Activated naive CD4-positive, alpha-beta T cell treated with anti-CD3 and anti-CD28 coated beads, Interleukin-2, amount 50 U/mL, for 72 hours (primary cell): Measurements from ENCODE around the gene AP2A1. TPM values are rescaled to one million over a fixed set of nuclear protein-coding genes. Genes with fewer than 3 reads are reported as not detected.

Experiments used
- ATAC-seq, 2 donors: fragments of 150-1000 bp; cut with Tn5 transposase; 2 replicates each; pipeline ENCODE4 v1.10.0; 2021; ENCODE audit warnings: mild to moderate bottlenecking in 2 of 2, moderate library complexity in 2 of 2
- DNase-seq, 2 donors: peaks; one replicate each; pipeline ENCODE4 v3.0.0; 2021 to 2022; ENCODE audit warnings: low spot score in 2 of 2
- H3K27ac Mint-ChIP-seq, 2 donors: one replicate each; pipeline ENCODE4 v1.8.0; 2022; ENCODE audit warnings: mild to moderate bottlenecking in 2 of 2, mixed read lengths in 2 of 2
- H3K36me3 Mint-ChIP-seq, 2 donors: one replicate each; pipeline ENCODE4 v1.8.0; 2022; ENCODE audit warnings: mixed read lengths in 2 of 2
- H3K9me3 Mint-ChIP-seq, 2 donors: one replicate each; pipeline ENCODE4 v1.8.0; 2022; ENCODE audit warnings: mixed read lengths in 2 of 2
- total RNA-seq, 2 donors: library from RNA; stranded (reverse); gene quantifications; one replicate each; pipeline ENCODE4 v1.2.3, GENCODE V29; 2022

Gene AP2A1
- total RNA-seq, 2 donors from 2014 or later = 79.0 to 137 TPM

DNA sequence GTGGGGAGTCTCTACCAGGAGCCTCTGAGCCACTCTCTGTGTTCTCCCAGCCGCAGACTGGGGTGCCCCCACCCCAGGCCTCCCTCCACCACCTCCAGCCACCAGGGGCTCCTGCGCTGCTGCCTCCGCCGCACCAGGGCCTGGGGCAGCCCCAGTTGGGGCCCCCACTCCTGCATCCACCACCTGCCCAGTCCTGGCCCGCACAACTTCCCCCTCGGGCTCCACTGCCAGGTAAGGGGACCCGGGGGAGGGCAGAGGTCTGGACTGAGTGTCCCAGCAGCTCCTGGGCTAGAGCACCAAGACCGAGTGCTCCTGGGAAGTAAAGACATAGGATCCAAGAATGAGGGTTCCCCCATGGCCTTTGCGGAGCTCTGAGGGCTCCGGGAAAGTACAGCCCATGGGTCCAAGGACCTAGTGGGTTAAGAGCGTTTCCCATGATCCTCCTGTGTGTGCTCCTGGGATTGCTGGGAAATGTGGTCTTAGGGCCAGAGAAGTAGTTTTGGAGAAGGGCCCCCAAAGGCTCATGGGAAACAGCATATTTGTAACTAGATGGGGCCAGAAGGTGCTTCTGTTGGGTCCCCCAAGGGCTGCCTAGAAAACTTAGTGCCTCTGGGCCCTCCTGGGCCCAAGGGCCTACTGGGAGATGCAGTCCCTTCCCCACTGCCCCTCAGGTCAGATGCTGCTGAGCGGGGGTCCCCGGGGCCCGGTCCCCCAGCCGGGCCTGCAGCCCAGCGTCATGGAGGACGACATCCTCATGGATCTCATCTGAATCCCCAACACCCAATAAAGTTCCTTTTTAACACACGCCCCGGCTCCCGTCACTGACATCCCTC, 69.6 kb downstream of the AP2A1 start:
- ATAC-seq (no peak), DNase-seq (no peak)
- Mint-ChIP-seq H3K9me3 (no peaks in the 10 kb centered on the region), H3K36me3 (peaks cover 4 to 12% of the 10 kb centered on the region in 2 donors), H3K27ac (peak overlapping the region in 1 of 2 donors; percentile 39)

DNA sequence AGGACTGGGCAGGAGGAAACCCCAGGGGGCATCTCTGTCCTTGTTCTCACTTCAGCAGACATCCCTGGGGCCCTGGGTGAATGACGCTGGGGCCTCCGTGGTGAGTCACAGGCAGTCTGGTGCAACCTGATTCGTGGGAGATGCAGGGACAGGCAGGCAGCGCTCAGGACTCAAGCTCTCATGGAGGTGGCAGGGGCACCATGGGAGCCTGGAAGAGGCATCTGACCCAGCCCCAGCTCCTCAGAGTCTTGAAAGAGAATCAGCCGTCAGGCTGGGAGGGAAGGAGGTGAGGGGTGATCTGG, 70.2 kb downstream of the AP2A1 start:
- Mint-ChIP-seq H3K27ac (peak overlapping the region; percentile 39 to 50), H3K9me3 (no peaks in the 10 kb centered on the region)

DNA sequence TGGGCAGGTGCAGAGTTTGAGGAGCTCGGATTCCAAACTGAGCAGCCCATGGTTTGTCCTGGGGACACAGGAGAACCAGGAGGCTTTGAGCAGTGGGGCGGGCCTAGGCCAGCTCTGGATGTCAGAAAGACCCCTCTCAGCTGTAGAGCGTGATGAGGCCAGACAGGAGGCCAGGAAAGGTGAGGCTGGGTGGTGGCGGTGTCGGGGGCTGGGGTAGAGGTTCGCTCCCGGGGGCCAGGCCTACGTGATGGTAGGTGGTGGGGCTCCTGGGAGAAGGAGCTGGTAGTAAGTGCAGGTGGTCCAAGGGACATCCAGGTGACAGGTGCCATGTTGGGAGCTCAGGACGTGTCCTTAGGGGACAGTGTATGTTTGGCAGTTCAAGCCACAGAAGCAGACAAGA, 70.6 kb downstream of the AP2A1 start:
- ATAC-seq (no peak), DNase-seq (no peak)
- Mint-ChIP-seq H3K27ac (peak overlapping the region in 1 of 2 donors; percentile 50), H3K9me3 (no peaks in the 10 kb centered on the region), H3K36me3 (peaks cover 2 to 12% of the 10 kb centered on the region in 2 donors)

More for the DNA sequence above, 70.2 kb downstream of the AP2A1 start:
- peaks cover 4 to 12% of the 10 kb centered on the region in 2 donors for H3K36me3 Mint-ChIP-seq
- ATAC-seq = no peak
- no peak for DNase-seq

DNA sequence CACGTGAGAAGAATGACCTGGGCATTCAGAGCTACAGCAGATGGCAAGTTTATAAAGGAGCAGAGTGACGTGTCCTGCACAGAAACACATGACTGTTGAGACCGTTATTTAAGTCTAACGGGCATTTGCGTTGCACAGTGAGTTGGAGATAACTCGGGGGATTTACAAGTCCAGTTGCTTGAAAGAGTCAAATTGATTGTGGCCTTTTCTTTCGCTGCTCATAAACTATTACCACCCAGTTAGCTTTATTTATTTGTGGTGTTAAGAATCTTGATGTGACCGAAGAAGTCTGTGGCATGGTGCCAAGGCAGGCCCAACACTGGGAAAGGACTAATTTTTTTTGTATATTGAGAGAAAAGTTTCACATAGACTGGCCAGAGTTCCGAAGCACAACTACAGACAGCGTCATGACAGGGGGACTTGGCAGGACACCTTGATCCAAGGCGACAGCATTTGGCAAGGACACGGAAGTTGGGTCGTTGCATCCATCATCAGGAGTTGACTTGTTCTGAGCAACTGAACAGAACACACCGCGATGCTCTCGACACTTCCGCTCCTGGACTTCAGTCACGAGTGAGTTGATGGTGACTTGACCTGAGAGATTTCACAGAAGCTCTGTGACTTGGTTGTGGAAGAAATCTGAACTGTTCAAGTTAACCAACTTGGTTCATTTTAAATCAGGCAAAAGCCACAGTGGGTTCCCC, 72.2 kb downstream of the AP2A1 start:
- Mint-ChIP-seq H3K27ac (no peak overlapping the region), H3K36me3 (peaks cover 0 to 12% of the 10 kb centered on the region in 2 donors)
- ATAC-seq = no peak

DNA sequence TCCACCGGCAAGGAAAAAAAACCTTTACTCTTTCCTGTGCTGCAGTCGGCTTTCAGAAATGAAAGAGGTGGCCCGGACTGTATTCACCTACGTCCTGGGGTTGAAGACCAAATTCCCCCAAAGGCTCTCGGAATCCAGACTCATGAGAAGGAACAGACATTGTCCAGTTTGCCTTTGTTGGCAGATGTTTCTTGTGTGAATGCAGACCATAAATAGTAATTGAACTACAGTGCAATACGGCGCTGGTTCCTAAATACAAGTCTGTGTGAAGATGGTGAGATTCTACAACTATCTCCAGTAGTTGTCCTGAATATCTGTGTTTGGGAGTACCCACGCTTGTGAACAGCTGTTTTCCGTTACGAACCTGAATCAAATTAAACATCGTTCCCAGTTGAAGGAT, 72.9 kb downstream of the AP2A1 start:
- Mint-ChIP-seq H3K9me3 (no peaks in the 10 kb centered on the region), H3K27ac (no peak overlapping the region), H3K36me3 (peaks cover 0 to 12% of the 10 kb centered on the region in 2 donors)
- ATAC-seq = no peak
- DNase-seq = no peak

More for the DNA sequence above, 72.2 kb downstream of the AP2A1 start:
- no peak for DNase-seq
- no peaks in the 10 kb centered on the region for H3K9me3 Mint-ChIP-seq

DNA sequence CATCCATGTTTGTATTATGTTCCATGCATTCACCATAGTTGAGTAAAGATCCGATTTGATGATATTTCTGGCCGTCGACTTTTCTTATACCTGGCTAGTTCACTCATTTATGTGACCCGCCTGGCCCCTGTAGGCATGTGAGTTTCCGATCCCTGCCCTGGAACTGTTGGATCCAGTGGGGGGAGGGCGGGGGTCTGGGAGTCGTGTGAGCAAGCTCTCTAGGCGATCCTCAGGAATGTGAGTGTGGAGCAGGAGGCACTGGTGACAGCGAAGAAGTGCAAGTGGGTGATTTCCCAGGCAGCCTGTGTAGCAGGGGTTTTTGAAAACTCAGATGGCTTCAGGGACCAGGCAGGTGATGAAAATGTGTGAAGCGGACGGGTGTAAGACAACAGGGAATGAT, 73.5 kb downstream of the AP2A1 start:
- ATAC-seq (no peak), DNase-seq (no peak)
- Mint-ChIP-seq H3K27ac (peak overlapping the region in 1 of 2 donors; percentile 25), H3K36me3 (peaks cover 0 to 12% of the 10 kb centered on the region in 2 donors), H3K9me3 (no peaks in the 10 kb centered on the region)

DNA sequence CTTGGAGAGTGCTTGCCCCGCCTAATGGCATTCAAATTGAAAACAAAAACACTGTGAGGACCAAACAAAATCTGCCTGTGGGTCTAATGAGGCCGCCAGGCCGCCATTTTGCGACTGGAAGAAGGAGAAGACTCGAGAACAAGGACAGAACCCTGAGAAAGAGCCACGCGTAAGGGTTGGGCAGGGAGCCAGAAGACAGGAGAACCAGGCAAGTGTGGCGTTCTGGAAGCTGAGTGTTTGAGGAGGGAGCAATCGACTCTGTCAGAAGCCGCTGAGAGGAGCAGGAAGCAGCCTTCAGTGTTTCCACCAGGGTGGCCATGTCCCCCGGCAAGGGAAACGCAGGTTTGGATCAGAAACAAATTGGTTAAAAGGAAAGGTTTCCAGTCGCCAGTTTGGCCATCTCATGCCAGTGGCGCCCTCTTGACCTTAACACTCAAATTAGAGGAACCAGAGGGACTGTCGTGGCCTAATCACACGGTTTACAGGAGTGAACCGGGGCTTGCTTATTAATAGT, 74.0 kb downstream of the AP2A1 start:
- no peaks in the 10 kb centered on the region for H3K9me3 Mint-ChIP-seq
- DNase-seq (no peak), ATAC-seq (no peak)
- peak overlapping the region in 1 of 2 donors; percentile 25 for H3K27ac Mint-ChIP-seq
- peaks cover 0 to 12% of the 10 kb centered on the region in 2 donors for H3K36me3 Mint-ChIP-seq

DNA sequence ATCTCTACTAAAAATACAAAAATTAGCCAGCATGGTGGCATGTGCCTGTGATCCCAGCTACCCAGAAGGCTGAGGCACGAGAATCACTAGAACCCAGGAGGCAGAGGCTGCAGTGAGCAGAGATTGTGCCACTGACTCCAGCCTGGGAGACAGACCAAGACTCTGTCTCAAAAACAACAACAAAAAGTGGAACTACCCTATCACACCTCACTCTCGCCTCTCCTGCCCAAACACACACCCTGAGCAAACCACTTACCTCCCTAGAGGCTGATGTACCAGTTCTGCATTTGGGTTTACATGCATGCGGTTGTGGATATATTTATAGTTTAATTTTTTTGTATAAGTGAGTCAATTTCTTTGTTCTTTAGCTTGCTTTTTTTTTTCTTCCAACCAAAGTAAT, 76.5 kb downstream of the AP2A1 start:
- no peaks in the 10 kb centered on the region for H3K9me3 Mint-ChIP-seq
- DNase-seq (no peak), ATAC-seq (no peak)
- no peak overlapping the region for H3K27ac Mint-ChIP-seq
- peaks cover 0 to 6% of the 10 kb centered on the region in 2 donors for H3K36me3 Mint-ChIP-seq

DNA sequence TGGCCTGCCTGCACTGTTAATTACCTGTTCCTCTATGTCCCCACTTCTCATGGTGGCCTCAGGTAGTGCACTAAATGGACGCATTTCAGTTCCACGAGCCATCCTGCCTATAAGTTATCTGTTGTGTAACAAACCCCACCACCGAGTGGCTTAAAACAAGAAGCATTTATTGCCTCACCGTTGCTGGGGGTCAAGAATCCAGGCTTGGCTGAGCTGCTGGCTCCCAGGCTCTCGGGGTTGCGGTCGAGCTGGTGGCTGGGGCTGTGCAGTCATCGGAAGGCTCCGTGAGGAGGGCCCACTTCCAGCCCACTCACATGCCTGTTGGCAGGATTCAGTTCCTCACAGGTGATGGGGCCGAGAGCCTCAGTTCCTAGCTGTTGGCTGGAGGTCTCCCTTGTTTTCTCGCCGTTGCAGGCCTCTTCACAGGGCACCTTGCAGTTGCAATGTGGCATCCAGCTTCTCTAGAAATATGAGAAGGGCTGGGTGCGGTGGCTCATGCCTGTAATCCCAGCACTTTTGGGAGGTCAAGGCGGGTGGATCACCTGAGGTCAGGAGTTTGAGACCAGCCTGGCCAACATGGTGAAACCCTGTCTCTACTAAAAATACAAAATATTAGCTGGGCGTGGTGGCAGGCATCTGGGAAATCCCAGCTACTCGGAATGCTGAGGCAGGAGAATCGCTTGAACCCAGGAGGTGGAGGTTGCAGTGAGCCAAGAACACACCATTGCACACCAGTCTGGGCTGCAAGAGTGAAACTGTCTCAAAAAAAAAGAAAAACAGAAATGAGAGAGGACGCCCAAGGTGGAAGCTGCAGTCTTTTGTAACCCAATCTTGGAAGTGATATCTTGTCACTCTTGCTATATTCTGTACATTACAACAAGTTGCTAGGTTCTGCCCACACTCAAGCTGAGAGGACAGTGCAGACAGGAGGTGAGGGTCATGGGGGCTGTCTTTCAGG, 77.6 kb downstream of the AP2A1 start:
- ATAC-seq (no peak), DNase-seq (no peak)
- Mint-ChIP-seq H3K9me3 (peaks cover 0 to 7% of the 10 kb centered on the region in 2 donors), H3K36me3 (peaks cover 0 to 15% of the 10 kb centered on the region in 2 donors), H3K27ac (no peak overlapping the region)

DNA sequence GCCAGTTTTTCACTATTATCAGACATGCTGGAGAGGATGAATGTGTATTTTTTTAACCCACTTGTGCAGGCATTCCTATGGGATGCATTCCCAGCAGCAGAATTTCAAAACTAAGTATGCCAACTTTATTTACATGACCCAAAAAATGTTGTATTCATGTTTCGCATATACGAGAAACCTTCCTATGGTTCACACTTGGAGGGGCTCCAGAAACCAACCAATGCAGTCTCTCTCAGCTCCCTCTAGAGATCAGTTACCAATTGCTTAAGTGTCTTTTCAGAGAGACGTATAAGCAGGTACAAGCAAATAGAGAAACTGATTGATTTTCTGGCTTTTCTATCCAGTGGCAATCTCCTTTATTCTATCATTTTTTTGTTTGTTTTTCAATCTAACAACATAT, 78.6 kb downstream of the AP2A1 start:
- peak overlapping the region in 1 of 2 donors; percentile 65 for H3K27ac Mint-ChIP-seq
- ATAC-seq (no peak), DNase-seq (no peak)
- peaks cover 5 to 19% of the 10 kb centered on the region in 2 donors for H3K36me3 Mint-ChIP-seq
- peaks cover 6 to 12% of the 10 kb centered on the region in 2 donors for H3K9me3 Mint-ChIP-seq

DNA sequence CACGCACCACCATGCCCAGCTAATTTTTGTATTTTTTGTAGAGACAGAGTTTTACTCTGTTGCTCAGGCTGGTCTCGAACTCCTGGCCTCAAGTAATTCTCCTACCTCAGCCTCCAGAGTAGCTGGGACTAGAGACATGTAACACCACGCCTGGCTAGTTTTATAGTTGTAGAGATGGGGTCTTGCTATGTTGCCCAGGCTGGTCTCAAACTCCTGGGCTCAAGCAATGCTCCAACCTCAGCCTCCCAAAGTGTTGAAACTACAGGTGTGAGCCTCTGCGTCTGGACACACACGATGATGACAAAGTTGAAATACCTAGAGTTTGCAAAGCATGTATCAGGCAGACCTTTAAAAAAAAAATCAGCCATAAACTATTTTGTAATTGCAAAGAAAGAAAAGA, 79.6 kb downstream of the AP2A1 start:
- peaks cover 6 to 12% of the 10 kb centered on the region in 2 donors for H3K9me3 Mint-ChIP-seq

DNA sequence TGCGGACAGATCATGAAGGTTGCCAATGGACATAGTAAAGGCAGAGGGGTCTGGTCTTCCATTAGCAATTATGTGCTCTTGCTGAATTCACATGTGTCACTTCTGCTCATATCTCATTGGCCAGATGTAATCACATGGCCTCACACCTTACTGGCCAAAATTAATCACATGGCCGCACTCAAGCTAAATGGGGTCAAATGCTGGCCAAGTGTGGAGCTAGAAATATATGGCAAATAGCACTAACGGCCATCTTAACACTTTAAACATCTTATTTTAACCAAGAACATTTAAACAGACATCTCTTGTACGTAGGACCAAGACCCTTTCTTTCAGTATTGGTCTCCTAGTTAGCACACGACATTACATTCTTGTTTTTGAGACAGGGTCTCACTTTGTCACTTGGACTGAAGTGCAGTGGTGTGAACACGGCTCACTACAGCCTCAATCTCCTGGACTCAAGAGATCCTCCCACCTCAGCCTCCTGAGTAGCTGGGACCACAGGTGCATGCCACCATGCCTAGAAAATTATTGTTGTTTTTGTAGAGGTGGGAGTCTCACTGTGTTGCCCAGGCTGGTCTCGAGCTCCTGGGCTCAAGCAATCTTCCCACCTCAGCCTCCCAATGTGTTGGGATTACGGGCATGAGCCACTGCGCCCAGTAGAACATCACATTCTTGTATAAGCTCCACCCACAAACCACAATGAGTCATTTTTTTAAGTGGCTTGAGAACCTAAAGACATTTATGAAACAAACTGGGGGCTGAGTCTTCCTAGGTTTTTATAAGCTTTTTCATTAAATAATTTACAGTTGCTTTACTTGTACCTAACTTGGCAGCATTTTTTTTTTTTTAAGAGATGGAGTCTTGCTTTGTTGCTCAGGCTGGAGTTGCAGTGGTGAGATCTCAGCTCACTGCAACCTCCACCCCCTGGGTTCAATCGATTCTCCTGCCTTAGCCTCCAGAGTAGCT, 81.2 kb downstream of the AP2A1 start:
- peak in 1 of 2 donors; percentile 10 for ATAC-seq
- no peak for DNase-seq
- H3K9me3 Mint-ChIP-seq = peaks cover 6 to 12% of the 10 kb centered on the region in 2 donors
- H3K36me3 Mint-ChIP-seq = peaks cover 16% of the 10 kb centered on the region in 2 donors
- H3K27ac Mint-ChIP-seq = no peak overlapping the region

More for the DNA sequence above, 79.6 kb downstream of the AP2A1 start:
- ATAC-seq (no peak), DNase-seq (no peak)
- Mint-ChIP-seq H3K27ac (no peak overlapping the region), H3K36me3 (peaks cover 5 to 16% of the 10 kb centered on the region in 2 donors)

DNA sequence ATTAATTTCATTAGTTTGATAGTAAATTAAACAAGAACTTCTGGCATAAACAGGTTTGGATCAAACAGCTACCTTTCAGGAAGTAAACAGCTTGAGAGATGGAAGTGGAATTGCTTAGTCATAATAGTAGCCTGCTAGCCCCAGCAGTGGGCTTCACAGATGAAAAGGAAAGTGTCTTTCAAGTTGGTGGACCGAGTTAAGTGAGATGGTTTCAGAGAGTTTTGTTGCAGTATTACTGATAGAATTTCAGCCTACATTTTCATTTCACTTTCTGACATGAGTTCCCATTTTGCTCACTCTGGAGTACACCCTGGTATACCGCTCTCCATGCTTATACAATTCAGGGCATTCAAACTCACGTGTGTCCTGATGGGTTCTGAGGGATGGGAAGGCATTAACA, 82.1 kb downstream of the AP2A1 start:
- peak overlapping the region in 1 of 2 donors; percentile 70 for H3K27ac Mint-ChIP-seq
- H3K9me3 Mint-ChIP-seq = peaks cover 6 to 12% of the 10 kb centered on the region in 2 donors
- no peak for DNase-seq
- ATAC-seq = peak in 1 of 2 donors; percentile 3
- H3K36me3 Mint-ChIP-seq = peaks cover 16% of the 10 kb centered on the region in 2 donors

DNA sequence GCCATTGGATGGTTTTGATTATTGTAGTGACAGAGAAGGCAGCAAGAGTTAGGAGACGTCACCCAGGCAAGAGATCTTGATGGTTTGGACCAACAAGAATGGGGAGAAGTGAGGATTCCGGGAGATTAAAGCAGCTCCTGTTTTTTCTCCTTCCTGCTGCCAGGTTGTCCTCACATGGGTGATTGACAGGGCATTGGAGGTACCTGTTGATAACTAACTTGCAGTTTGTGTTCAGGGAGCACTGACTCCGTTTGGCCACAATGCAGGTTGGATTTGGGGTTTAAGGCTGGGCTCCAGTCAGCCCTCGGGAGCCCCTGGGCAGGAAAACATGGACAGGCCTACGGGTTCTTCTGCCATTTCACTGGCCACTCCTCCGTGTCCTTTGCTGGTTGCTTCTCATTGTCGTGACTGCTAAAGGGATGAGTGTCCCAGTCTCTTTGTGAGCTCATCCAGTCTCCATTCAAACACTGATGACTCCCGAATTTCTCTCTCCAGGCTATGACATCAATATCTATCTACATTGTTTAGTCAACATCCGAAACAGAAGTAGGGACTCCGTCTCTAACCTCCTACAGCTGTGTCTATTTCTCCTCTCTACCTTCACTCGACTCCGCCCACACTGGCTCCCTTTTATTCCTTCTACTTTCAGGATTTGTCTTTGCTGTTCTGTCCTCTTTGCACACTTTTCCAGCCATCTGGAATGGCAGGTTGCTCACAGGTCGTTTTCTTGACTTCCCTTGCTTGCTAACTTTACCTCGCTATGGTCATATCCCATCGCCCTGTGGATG, 82.8 kb downstream of the AP2A1 start:
- peak overlapping the region; percentile 93 to 97 for H3K27ac Mint-ChIP-seq

DNA sequence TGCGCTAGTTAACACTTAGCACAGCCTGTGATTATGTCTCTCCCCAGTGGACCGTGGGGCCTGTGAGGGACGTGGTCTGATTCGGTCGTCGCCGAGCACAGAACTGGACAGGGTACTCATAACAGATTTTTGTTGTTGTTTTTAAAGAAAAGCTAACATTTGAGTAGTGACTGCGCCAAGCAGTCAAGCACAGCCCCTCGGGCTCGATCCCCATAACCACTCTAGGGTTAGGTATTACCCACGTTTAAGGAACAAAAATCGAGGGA, 83.4 kb downstream of the AP2A1 start:
- H3K9me3 Mint-ChIP-seq = peaks cover 6 to 12% of the 10 kb centered on the region in 2 donors
- no peak for DNase-seq
- peaks cover 16% of the 10 kb centered on the region in 2 donors for H3K36me3 Mint-ChIP-seq
- no peak for ATAC-seq
- peak overlapping the region; percentile 93 to 97 for H3K27ac Mint-ChIP-seq

More for the DNA sequence above, 82.8 kb downstream of the AP2A1 start:
- Mint-ChIP-seq H3K9me3 (peaks cover 6 to 12% of the 10 kb centered on the region in 2 donors), H3K36me3 (peaks cover 16% of the 10 kb centered on the region in 2 donors)
- ATAC-seq (no peak), DNase-seq (no peak)
